GM12878 (cell line): ENCODE data around the gene CSTPP1. TPM values are rescaled to one million over a fixed set of nuclear protein-coding genes. Genes with fewer than 3 reads are reported as not detected.

ENCODE experiments used
- ATAC-seq: fragments of 200-7000 bp; cut with Tn5 transposase; 3 replicates; pipeline ENCODE4 v1.9.1; 2020; ENCODE audit warnings: mild to moderate bottlenecking, moderate library complexity
- BruUV-seq: library from RNA; stranded (reverse); fragments of 400-500 nt; replicated peaks from 2 replicates; lab custom pipeline; 2021; lab: Mats Ljungman, UMichigan
- CTCF ChIA-PET: fragments of 300-600 bp; sonication (Branson Sonifier 250); formaldehyde crosslinking; extraction: SDS; loops from one replicate; lab custom pipeline; 2021; ENCODE audit warnings: inconsistent platforms; lab: Yijun Ruan, JAX
- POLR2A ChIA-PET: fragments of 350-600 bp; formaldehyde crosslinking; extraction: SDS; loops from one replicate; lab custom pipeline; 2021; ENCODE audit warnings: inconsistent platforms; lab: Charles Lee
- RAD21 ChIA-PET: fragments of 300-600 bp; sonication (Branson Sonifier 250); formaldehyde crosslinking; loops from one replicate; lab custom pipeline; 2023; ENCODE audit warnings: antibody characterized with exemption; ENCODE audit not compliant: unreplicated experiment; lab: Charles Lee
- SMC1A ChIA-PET: fragments of 300-600 bp; sonication (Branson Sonifier 250); formaldehyde crosslinking; loops from one replicate; lab custom pipeline; 2023; ENCODE audit not compliant: unreplicated experiment, uncharacterized antibody; lab: Charles Lee
- DNase-seq: peaks from one replicate; pipeline ENCODE4 v3.0.0-alpha.2; 2011; ENCODE audit warnings: low read depth, low spot score
- FAIRE-seq: peaks from 3 replicates; lab custom pipeline; 2011; peaks lifted over from hg19 to GRCh38; lab: Jason Lieb, UNC
- H2AFZ ChIP-seq: 2 replicates; pipeline ENCODE4 v1.6.0; 2011; ENCODE audit warnings: low read depth, low read length, control low read depth; ENCODE audit not compliant: control insufficient read depth
- H3K27ac ChIP-seq: 2 replicates; pipeline ENCODE4 v1.5.1; 2011; ENCODE audit warnings: control low read depth; ENCODE audit not compliant: control insufficient read depth, insufficient read depth
- H3K27me3 ChIP-seq, 2 experiments: replicated peaks in 1 of 2; 2 replicates each; pipeline versions ENCODE4 v1.6.0 to v1.6.1; 2011; ENCODE audit warnings: low read length in 1 of 2; ENCODE audit not compliant: control insufficient read depth in 2 of 2, insufficient read depth in 2 of 2
- H3K36me3 ChIP-seq, 2 experiments: 2 replicates each; pipeline ENCODE4 v1.5.1; 2011; ENCODE audit warnings: low read length in 1 of 2; ENCODE audit not compliant: control insufficient read depth in 2 of 2, insufficient read depth in 2 of 2
- H3K4me1 ChIP-seq: 2 replicates; pipeline ENCODE4 v1.6.1; 2011; ENCODE audit warnings: mild to moderate bottlenecking, low read length, moderate library complexity, mixed read lengths; ENCODE audit not compliant: control insufficient read depth, insufficient read depth
- H3K4me2 ChIP-seq: 2 replicates; pipeline ENCODE4 v1.6.0; 2011; ENCODE audit warnings: control low read depth; ENCODE audit not compliant: control insufficient read depth, insufficient read depth
- H3K4me3 ChIP-seq: fragments of 200-600 bp; sonication (generic); 2 replicates; pipeline ENCODE4 v1.5.1; 2016
- H3K79me2 ChIP-seq: 2 replicates; pipeline ENCODE4 v1.6.0; 2011; ENCODE audit warnings: low read length; ENCODE audit not compliant: control insufficient read depth, insufficient read depth
- H3K9ac ChIP-seq: 2 replicates; pipeline ENCODE4 v1.8.0; 2011; ENCODE audit warnings: low read length, control low read depth, mixed read lengths; ENCODE audit not compliant: control insufficient read depth, insufficient read depth
- H3K9me3 ChIP-seq: replicated peaks from 3 replicates; pipeline ENCODE4 v1.5.1; 2011; ENCODE audit warnings: mild to moderate bottlenecking, low read length; ENCODE audit not compliant: control insufficient read depth, insufficient read depth
- H4K20me1 ChIP-seq: 2 replicates; pipeline ENCODE4 v1.6.0; 2011; ENCODE audit not compliant: control insufficient read depth, insufficient read depth
- DPF2 ChIP-seq: fragments of 450-650 bp; IDR thresholded peaks from 2 replicates; pipeline ENCODE4 v1.6.1; 2017; ENCODE audit warnings: mild to moderate bottlenecking
- GATAD2B ChIP-seq: fragments of 450-650 bp; conservative IDR thresholded peaks from 2 replicates; pipeline ENCODE4 v1.6.1; 2017; ENCODE audit warnings: low read depth, mild to moderate bottlenecking, moderate library complexity
- HDAC2 ChIP-seq: fragments of 200-600 bp; sonication (generic); IDR thresholded peaks from 2 replicates; pipeline ENCODE4 v1.6.1; 2017
- IKZF1 ChIP-seq: fragments of 450-650 bp; conservative IDR thresholded peaks from 2 replicates; pipeline ENCODE4 v1.6.1; 2017; ENCODE audit warnings: antibody characterized with exemption, mild to moderate bottlenecking
- LARP7 ChIP-seq: fragments of 450-650 bp; IDR thresholded peaks from 2 replicates; pipeline ENCODE4 v1.6.1; 2017; ENCODE audit warnings: mild to moderate bottlenecking
- POLR2AphosphoS2 ChIP-seq: IDR thresholded peaks from 2 replicates; pipeline ENCODE4 v1.6.1; 2011; ENCODE audit warnings: low read depth, mild to moderate bottlenecking, low read length, improper control_type of control experiment, moderate library complexity
- ZZZ3 ChIP-seq: IDR thresholded peaks from 2 replicates; pipeline ENCODE4 v1.6.1; 2011; ENCODE audit warnings: low read depth; ENCODE audit not compliant: control insufficient read depth, insufficient read length
- WGBS: methylation state at CpG from one replicate; pipeline ENCODE4 v1.1.6; 2016; ENCODE audit warnings: low lambda C conversion rate; ENCODE audit not compliant: insufficient replicate concordance, insufficient coverage; ENCODE audit errors: missing lambda C conversion rate; 5-methylcytosine and 5-hydroxymethylcytosine counted together
- in situ Hi-C: fragments of 300-500 bp; cut with MboI; formaldehyde crosslinking; loops from 9 replicates; pipeline ENCODE4 v1.14.3; 2018; ENCODE audit warnings: mixed read lengths
- intact Hi-C: fragments of 100-400 bp; cut with micrococcal nuclease; formaldehyde crosslinking; loops from one replicate; pipeline ENCODE4 v1.14.2; 2022; ENCODE audit not compliant: unreplicated experiment
- polyA plus RNA-seq, 11 experiments: library from polyadenylated mRNA; depleted of rRNA in 4 of 11; unstranded in 6 of 11; stranded (reverse) in 5 of 11; fragments of >200 nt; fragmentation: Nextera tagmentation in 4 of 11; fragmentation: Illumina TruSeq in 1 of 11; extraction: Ambion mirVana in 4 of 11; extraction: Trizol in 1 of 11; gene quantifications; 1 replicate in 1 of 11; 2 replicates in 10 of 11; pipeline versions ENCODE4 v1.2.1 to v1.2.3, GENCODE V29; 2011 to 2016; ENCODE audit warnings: inconsistent platforms in 2 of 11, missing spikeins in 2 of 11, low read depth in 1 of 11
- total RNA-seq, 4 experiments: library from RNA; depleted of rRNA in 3 of 4; stranded (reverse); fragments of >200 nt in 3 of 4; fragmentation: Illumina TruSeq in 1 of 4; extraction: Trizol in 1 of 4; gene quantifications; 2 replicates each; pipeline versions ENCODE4 v1.2.1 to v1.2.3, GENCODE V29; 2013 to 2021
- TF ChIP-seq, protein P1 (sequence below): fragments of 450-650 bp; IDR thresholded peaks from 2 replicates; pipeline ENCODE4 v1.6.1; 2017; ENCODE audit warnings: mild to moderate bottlenecking, moderate library complexity
- TF ChIP-seq, protein P2 (sequence below): IDR thresholded peaks from 2 replicates; pipeline ENCODE4 v1.6.1; 2011; ENCODE audit warnings: low read depth, low read length, improper control_type of control experiment, borderline replicate concordance
- TF ChIP-seq, protein P3 (sequence below): IDR thresholded peaks from 2 replicates; pipeline ENCODE4 v1.6.1; 2012; ENCODE audit warnings: low read depth, low read length, improper control_type of control experiment

The CSTPP1 gene
- total and polyA plus RNA-seq, 10 of the 15 experiments (the other 5 are each of a cell fraction or from before 2014, with no cell fraction given): 7.1 to 23.4 (median 17.5) TPM

DNA sequence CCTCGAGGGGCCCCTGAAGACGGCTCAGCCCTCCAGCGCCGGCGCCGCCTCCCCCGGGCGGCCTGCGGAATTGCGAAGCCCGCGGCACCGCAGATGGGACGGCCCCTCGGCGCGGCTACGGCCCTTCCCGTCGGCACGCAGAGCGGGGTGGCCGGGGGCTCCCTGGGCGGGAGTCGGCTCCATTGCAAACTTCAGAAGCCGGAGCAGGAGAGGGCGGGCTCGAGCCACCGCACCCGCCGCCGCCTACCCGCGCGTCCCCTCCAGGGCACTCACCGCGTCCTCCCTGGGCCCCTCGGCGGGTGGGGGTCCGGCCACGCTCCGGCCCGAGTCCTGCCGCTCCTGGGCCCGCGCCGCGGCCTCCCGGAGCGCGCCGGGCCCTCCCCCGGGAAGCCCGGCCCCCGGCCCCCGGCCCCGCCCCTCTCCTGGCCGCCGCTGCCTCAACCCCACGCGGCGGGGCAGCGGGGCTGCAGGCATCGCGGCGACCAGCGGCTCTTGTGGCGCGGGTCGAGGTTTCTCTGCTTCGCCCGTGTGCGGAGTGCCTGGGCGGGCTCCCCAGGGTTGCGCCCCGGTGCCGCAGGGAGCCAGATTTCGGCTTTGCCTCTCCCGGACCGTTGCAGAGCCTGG lies 249.6 kb downstream of the CSTPP1 start, which contains the start of gene PACSIN3:
PACSIN3 (minus strand) TSS at position 359 of the 624 bp plus-strand sequence. CDS start 3,707 bp downstream, outside the sequence.
- POLR2A ChIA-PET: no interaction called here
- Histone ChIP-seq H3K27ac (no peak within 1 kb of the TSS), H3K36me3 (no peaks in the 10 kb centered on the region), H3K4me3 (peak within 1 kb of the TSS; percentile 61), H3K4me1 (peaks cover 11% of the 10 kb centered on the region), H4K20me1 (no peaks in the 10 kb centered on the region), H2AFZ (peak within 1 kb of the TSS; percentile 65), H3K4me2 (peak within 1 kb of the TSS; percentile 94), H3K79me2 (no peaks in the 10 kb centered on the region), H3K9ac (peak within 1 kb of the TSS; percentile 22), H3K27me3 (peaks cover 0 to 13% of the 10 kb centered on the region in 2 experiments; a peak in 3 of 4 replicates), H3K9me3 (no peaks in the 10 kb centered on the region)
- RAD21 ChIA-PET: interaction anchor here (0.8 to 1.0 kb wide), 2 partner anchors 28 to 73 kb away, joined by 4 to 5 read pairs; no protein-coding TSS in a partner anchor
- peak; percentile 44 for TF ChIP-seq GATAD2B
- no peak for TF ChIP-seq POLR2AphosphoS2
- 0 out of 2 replicates have a peak, but pooled peaks have one; percentile 21 for TF ChIP-seq DPF2
- TF ChIP-seq HDAC2: no peak
- TF ChIP-seq, protein P1, sequence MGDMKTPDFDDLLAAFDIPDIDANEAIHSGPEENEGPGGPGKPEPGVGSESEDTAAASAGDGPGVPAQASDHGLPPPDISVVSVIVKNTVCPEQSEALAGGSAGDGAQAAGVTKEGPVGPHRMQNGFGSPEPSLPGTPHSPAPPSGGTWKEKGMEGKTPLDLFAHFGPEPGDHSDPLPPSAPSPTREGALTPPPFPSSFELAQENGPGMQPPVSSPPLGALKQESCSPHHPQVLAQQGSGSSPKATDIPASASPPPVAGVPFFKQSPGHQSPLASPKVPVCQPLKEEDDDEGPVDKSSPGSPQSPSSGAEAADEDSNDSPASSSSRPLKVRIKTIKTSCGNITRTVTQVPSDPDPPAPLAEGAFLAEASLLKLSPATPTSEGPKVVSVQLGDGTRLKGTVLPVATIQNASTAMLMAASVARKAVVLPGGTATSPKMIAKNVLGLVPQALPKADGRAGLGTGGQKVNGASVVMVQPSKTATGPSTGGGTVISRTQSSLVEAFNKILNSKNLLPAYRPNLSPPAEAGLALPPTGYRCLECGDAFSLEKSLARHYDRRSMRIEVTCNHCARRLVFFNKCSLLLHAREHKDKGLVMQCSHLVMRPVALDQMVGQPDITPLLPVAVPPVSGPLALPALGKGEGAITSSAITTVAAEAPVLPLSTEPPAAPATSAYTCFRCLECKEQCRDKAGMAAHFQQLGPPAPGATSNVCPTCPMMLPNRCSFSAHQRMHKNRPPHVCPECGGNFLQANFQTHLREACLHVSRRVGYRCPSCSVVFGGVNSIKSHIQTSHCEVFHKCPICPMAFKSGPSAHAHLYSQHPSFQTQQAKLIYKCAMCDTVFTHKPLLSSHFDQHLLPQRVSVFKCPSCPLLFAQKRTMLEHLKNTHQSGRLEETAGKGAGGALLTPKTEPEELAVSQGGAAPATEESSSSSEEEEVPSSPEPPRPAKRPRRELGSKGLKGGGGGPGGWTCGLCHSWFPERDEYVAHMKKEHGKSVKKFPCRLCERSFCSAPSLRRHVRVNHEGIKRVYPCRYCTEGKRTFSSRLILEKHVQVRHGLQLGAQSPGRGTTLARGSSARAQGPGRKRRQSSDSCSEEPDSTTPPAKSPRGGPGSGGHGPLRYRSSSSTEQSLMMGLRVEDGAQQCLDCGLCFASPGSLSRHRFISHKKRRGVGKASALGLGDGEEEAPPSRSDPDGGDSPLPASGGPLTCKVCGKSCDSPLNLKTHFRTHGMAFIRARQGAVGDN: no peak
- TF ChIP-seq IKZF1: peak; percentile 76
- TF ChIP-seq, protein P2, sequence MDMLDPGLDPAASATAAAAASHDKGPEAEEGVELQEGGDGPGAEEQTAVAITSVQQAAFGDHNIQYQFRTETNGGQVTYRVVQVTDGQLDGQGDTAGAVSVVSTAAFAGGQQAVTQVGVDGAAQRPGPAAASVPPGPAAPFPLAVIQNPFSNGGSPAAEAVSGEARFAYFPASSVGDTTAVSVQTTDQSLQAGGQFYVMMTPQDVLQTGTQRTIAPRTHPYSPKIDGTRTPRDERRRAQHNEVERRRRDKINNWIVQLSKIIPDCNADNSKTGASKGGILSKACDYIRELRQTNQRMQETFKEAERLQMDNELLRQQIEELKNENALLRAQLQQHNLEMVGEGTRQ: no peak
- TF ChIP-seq, protein P3, sequence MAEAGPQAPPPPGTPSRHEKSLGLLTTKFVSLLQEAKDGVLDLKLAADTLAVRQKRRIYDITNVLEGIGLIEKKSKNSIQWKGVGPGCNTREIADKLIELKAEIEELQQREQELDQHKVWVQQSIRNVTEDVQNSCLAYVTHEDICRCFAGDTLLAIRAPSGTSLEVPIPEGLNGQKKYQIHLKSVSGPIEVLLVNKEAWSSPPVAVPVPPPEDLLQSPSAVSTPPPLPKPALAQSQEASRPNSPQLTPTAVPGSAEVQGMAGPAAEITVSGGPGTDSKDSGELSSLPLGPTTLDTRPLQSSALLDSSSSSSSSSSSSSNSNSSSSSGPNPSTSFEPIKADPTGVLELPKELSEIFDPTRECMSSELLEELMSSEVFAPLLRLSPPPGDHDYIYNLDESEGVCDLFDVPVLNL: no peak
- TF ChIP-seq ZZZ3: no peak
- peak; percentile 59; the same call in 1 of the 2 replicates for TF ChIP-seq LARP7
- ATAC-seq: peak; percentile 77
- in situ Hi-C loops: no loop called here
- no TSS peak for BruUV-seq
- CTCF ChIA-PET: interaction anchor here (3.1 kb wide), 2 partner anchors 7 to 73 kb away, joined by 15 to 17 read pairs; no protein-coding TSS in a partner anchor
- 1% methylated on average over 51 of the region's 80 CpGs for WGBS
- no peak for DNase-seq
- intact Hi-C loops: no loop called here
- no peak for FAIRE-seq
- SMC1A ChIA-PET: interaction anchor here (1.2 to 2.0 kb wide), 3 partner anchors 20 to 73 kb away, joined by 3 to 10 read pairs (median 5); partner anchors contain the start of gene DDB2
